NCI-H345 treated with DMSO at 0.1 percent for 48 hours (cell line): Measurements from ENCODE around the gene ARHGAP15.
A peak's percentile ranks its signal among the peaks of the same experiment; 100 is the strongest.
"Not testable (repeated sequence)": the region's sequence is repeated elsewhere in the genome, so short reads cannot be mapped to it uniquely, and the experiment has no call there.

Experiments
- DNase-seq: peaks from one replicate; lab custom pipeline; 2025; ENCODE audit not compliant: unreplicated experiment; lab: John Stamatoyannopoulos, UW

Gene ARHGAP15

GRCh38 chr2:143128681-143129580, at the start of gene ARHGAP15:
Gene ARHGAP15 (plus strand): TSS chr2:143129419.
- no peak for DNase-seq

- DNase-seq = no peak
These were observed 47.6 kb upstream of the ARHGAP15 start for GRCh38 chr2:143081616-143082015.

GRCh38 chr2:143083636-143084035, 45.6 kb upstream of the ARHGAP15 start:
- no peak for DNase-seq

- no peak for DNase-seq
These were observed 44.8 kb upstream of the ARHGAP15 start for GRCh38 chr2:143084462-143084861.

GRCh38 chr2:143085125-143085784, 44.0 kb upstream of the ARHGAP15 start:
- no peak for DNase-seq

- no peak for DNase-seq
These were observed 42.2 kb upstream of the ARHGAP15 start for GRCh38 chr2:143087033-143087432.

- no peak for DNase-seq
These were observed 40.8 kb upstream of the ARHGAP15 start for GRCh38 chr2:143088388-143088787.

GRCh38 chr2:143089520-143089919, 39.7 kb upstream of the ARHGAP15 start:
- not testable (repeated sequence) for DNase-seq

GRCh38 chr2:143110758-143111428, 18.3 kb upstream of the ARHGAP15 start:
- peak; percentile 25 for DNase-seq

- DNase-seq = no peak
These were observed 12.0 kb upstream of the ARHGAP15 start for GRCh38 chr2:143117225-143117624.

- no peak for DNase-seq
These were observed 8.1 kb upstream of the ARHGAP15 start for GRCh38 chr2:143121079-143121478.

GRCh38 chr2:143121957-143122356, 7.3 kb upstream of the ARHGAP15 start:
- no peak for DNase-seq

GRCh38 chr2:143123911-143124310, 5.3 kb upstream of the ARHGAP15 start:
- no peak for DNase-seq

- no peak for DNase-seq
These were observed 4.8 kb upstream of the ARHGAP15 start for GRCh38 chr2:143124445-143124844.

- no peak for DNase-seq
These were observed 3.5 kb upstream of the ARHGAP15 start for GRCh38 chr2:143125717-143126116.

- no peak for DNase-seq
These were observed 3.1 kb downstream of the ARHGAP15 start for GRCh38 chr2:143132355-143132754.

- no peak for DNase-seq
These were observed 4.6 kb downstream of the ARHGAP15 start for GRCh38 chr2:143133783-143134182.

- no peak for DNase-seq
These were observed 9.1 kb downstream of the ARHGAP15 start for GRCh38 chr2:143138292-143138691.

- DNase-seq = no peak
These were observed 10.7 kb downstream of the ARHGAP15 start for GRCh38 chr2:143139835-143140393.

GRCh38 chr2:143140864-143141661, 11.8 kb downstream of the ARHGAP15 start:
- no peak for DNase-seq

- DNase-seq = no peak
These were observed 13.4 kb downstream of the ARHGAP15 start for GRCh38 chr2:143142598-143142997.
